A549 (cell line): ENCODE data around the gene TMEM271. TPM values are rescaled to one million over a fixed set of nuclear protein-coding genes. Genes with fewer than 3 reads are reported as not detected.

Source experiments
- polyA plus RNA-seq, 4 experiments: library from polyadenylated mRNA; depleted of rRNA in 3 of 4; stranded (reverse); fragments of >200 nt; fragmentation: RNase III in 1 of 4; extraction: RNeasy Plus Mini Kit Qiagen cat#74134 plus additional on column Dnase treatment in 1 of 4; gene quantifications; 2 replicates in 3 of 4; 3 replicates in 1 of 4; pipeline ENCODE4 v1.2.3, GENCODE V29; 2011 to 2017

Gene TMEM271
- polyA plus RNA-seq, 2 of the 4 experiments (the other 2 are of a cell fraction), result not detected

Other genes starting within 250 kb of the TMEM271 start
- 4.9 TPM in 2 replicates for gene ZNF141, start 238.5 kb downstream of the TMEM271 start, polyA plus RNA-seq (2011; rRNA removed)
- 4.3 to 5.4 TPM (median 5.0 TPM) in 3 replicates for gene ZNF141, start 238.5 kb downstream of the TMEM271 start, polyA plus RNA-seq (2017; fragmentation: RNase III; extraction: RNeasy Plus Mini Kit Qiagen cat#74134 plus additional on column Dnase treatment)
- gene ZNF721, start 77.1 kb downstream of the TMEM271 start, polyA plus RNA-seq (2011; rRNA removed), result 13.6 and 19.7 TPM in 2 replicates
- gene ZNF721, start 77.1 kb downstream of the TMEM271 start, polyA plus RNA-seq (2017; fragmentation: RNase III; extraction: RNeasy Plus Mini Kit Qiagen cat#74134 plus additional on column Dnase treatment), result 19.0 to 19.7 TPM (median 19.5 TPM) in 3 replicates
- gene PIGG, start 77.1 kb downstream of the TMEM271 start, polyA plus RNA-seq (2011; rRNA removed), result 42.7 and 49.3 TPM in 2 replicates
- 25.6 to 28.2 TPM (median 27.5 TPM) in 3 replicates for gene PIGG, start 77.1 kb downstream of the TMEM271 start, polyA plus RNA-seq (2017; fragmentation: RNase III; extraction: RNeasy Plus Mini Kit Qiagen cat#74134 plus additional on column Dnase treatment)
- not detected in 2 replicates for gene PDE6B, start 49.3 kb upstream of the TMEM271 start, polyA plus RNA-seq (2011; rRNA removed)
- gene PDE6B, start 49.3 kb upstream of the TMEM271 start, polyA plus RNA-seq (2017; fragmentation: RNase III; extraction: RNeasy Plus Mini Kit Qiagen cat#74134 plus additional on column Dnase treatment), result 0.03 TPM in 1 of 3 replicates, not detected in the others
- gene ATP5ME, start 98.0 kb upstream of the TMEM271 start, polyA plus RNA-seq (2011; rRNA removed), result 198 and 214 TPM in 2 replicates
- gene ATP5ME, start 98.0 kb upstream of the TMEM271 start, polyA plus RNA-seq (2017; fragmentation: RNase III; extraction: RNeasy Plus Mini Kit Qiagen cat#74134 plus additional on column Dnase treatment), result 659 to 715 TPM (median 660 TPM) in 3 replicates
- 7.6 and 8.0 TPM in 2 replicates for gene MYL5, start 98.2 kb upstream of the TMEM271 start, polyA plus RNA-seq (2011; rRNA removed)
- 8.3 to 9.4 TPM (median 8.9 TPM) in 3 replicates for gene MYL5, start 98.2 kb upstream of the TMEM271 start, polyA plus RNA-seq (2017; fragmentation: RNase III; extraction: RNeasy Plus Mini Kit Qiagen cat#74134 plus additional on column Dnase treatment)
- 0.05 TPM in 1 of 2 replicates, not detected in the other for gene SLC49A3, start 112.9 kb upstream of the TMEM271 start, polyA plus RNA-seq (2011; rRNA removed)
- gene SLC49A3, start 112.9 kb upstream of the TMEM271 start, polyA plus RNA-seq (2017; fragmentation: RNase III; extraction: RNeasy Plus Mini Kit Qiagen cat#74134 plus additional on column Dnase treatment), result 0.09 to 0.12 TPM (median 0.11 TPM) in 3 replicates
- 21.0 and 21.7 TPM in 2 replicates for gene PCGF3, start 129.5 kb upstream of the TMEM271 start, polyA plus RNA-seq (2011; rRNA removed)
- 14.2 to 17.8 TPM (median 15.9 TPM) in 3 replicates for gene PCGF3, start 129.5 kb upstream of the TMEM271 start, polyA plus RNA-seq (2017; fragmentation: RNase III; extraction: RNeasy Plus Mini Kit Qiagen cat#74134 plus additional on column Dnase treatment)
- 0.08 and 0.19 TPM in 2 replicates for gene CPLX1, start 249.8 kb upstream of the TMEM271 start, polyA plus RNA-seq (2011; rRNA removed)
- 0.14 to 0.57 TPM (median 0.22 TPM) in 3 replicates for gene CPLX1, start 249.8 kb upstream of the TMEM271 start, polyA plus RNA-seq (2017; fragmentation: RNase III; extraction: RNeasy Plus Mini Kit Qiagen cat#74134 plus additional on column Dnase treatment)